Measurements from ENCODE around the gene DMRTB1. TPM values are rescaled to one million over a fixed set of nuclear protein-coding genes. Genes with fewer than 3 reads are reported as not detected.

The DMRTB1 gene
- total RNA-seq, 1 donor from 2014 or later, result not detected

DNA sequence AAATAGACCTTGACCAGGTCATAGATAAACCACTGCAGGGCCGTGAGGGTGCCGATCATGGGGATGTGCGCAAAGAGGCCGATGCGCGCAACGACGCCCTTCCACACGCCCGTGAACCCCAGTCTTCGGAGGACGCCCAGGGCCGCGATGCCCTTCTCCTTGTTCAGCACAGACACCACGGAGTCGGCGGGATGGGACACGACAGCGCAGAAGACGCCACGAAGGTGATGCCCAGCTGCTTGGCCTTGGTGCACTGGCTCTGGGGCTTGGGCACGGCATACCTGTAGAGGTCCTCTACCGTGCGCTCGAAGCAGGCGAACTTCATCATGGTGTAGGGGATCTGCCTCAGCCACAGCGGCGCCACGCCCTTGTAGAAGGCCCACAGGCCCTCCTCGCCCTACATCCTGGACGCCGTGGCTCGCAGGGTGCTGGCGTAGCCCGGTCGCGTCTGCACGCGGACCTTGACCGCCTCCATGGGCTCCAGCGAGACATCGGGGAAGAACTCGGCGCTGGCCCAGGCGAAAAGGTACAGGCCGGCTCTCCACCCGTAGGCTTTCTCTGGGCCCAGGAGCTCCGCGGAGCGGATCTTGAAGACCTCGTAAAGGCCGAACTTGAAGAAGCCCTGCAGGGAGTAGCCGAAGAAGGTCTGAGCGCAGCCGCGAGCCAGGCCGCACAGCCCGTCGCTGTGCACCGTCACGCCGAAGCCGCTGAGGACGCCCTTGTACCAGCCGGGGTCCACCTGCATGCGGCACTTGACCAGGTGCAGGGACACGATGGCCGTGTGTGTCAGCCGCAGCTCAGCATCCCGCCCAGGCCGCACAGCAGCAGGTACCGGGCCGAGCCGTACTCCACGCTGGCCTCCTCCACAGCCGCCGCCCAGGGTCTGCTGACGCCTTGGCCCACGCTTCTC is 20.5 kb upstream of the DMRTB1 start:
- no peak overlapping the region for H3K4me3 ChIP-seq
- intact Hi-C loops (cut with DNase I), result no loop called here
- TF ChIP-seq, protein P1, sequence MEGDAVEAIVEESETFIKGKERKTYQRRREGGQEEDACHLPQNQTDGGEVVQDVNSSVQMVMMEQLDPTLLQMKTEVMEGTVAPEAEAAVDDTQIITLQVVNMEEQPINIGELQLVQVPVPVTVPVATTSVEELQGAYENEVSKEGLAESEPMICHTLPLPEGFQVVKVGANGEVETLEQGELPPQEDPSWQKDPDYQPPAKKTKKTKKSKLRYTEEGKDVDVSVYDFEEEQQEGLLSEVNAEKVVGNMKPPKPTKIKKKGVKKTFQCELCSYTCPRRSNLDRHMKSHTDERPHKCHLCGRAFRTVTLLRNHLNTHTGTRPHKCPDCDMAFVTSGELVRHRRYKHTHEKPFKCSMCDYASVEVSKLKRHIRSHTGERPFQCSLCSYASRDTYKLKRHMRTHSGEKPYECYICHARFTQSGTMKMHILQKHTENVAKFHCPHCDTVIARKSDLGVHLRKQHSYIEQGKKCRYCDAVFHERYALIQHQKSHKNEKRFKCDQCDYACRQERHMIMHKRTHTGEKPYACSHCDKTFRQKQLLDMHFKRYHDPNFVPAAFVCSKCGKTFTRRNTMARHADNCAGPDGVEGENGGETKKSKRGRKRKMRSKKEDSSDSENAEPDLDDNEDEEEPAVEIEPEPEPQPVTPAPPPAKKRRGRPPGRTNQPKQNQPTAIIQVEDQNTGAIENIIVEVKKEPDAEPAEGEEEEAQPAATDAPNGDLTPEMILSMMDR (IDR thresholded peaks at IDR 0.05), result no peak
- no peaks in the 10 kb centered on the region for H3K9me3 ChIP-seq
- no peaks in the 10 kb centered on the region for H3K4me1 ChIP-seq
- no peak for DNase-seq
- peak in 1 of 2 donors; percentile 21 for ATAC-seq
- H3K27ac ChIP-seq, result no peak overlapping the region
- peaks cover 6% of the 10 kb centered on the region for H3K27me3 ChIP-seq (ENCODE audit: low read depth)
- H3K36me3 ChIP-seq, result no peaks in the 10 kb centered on the region

DNA sequence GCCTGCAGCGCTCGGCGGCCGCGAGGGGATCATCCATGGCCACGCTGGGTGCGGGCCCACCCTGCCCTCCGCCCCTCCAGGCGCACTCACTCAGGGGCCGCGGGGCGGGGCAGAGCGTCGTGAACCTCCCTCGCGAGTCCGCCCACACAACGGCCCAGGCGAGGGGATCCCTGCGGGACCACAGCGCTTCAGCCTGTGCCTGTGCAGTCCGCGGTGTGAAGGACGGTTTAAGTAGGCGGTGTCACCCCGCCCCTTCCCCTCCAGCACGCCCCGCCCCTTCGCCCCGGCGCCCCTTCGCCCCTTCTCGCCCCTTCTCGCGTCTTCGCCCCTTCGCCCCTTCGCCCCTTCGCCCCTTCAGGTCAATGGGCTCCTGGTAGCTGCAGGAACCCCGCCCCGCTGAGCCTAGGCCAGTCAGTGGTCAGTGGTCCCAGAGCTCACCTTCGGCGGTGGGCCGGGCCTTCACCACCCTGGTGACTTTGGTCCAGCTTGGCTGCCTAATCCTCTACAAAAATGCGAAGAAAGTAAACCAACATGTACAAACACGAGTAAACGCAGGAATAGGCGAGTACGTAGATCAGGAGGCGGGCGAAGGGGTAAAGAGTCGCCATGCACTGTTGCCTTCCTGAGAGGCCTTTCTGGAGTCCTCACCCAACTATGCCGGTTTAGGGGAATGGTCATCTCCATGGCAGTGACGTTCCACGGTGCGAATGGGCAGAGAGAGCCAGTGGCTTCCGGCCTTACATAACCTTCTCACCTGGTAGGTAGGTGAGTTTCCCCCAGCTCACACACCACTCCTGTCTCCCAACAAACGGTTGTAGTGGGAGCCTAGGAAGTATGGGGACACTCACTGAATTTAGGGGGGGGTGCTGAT is 19.6 kb upstream of the DMRTB1 start:
- ATAC-seq, result peak in 1 of 2 donors; percentile 30
- H3K36me3 ChIP-seq, result no peaks in the 10 kb centered on the region
- H3K4me1 ChIP-seq, result no peaks in the 10 kb centered on the region
- no peaks in the 10 kb centered on the region for H3K9me3 ChIP-seq
- H3K27me3 ChIP-seq (ENCODE audit: low read depth), result peaks cover 2% of the 10 kb centered on the region
- TF ChIP-seq, protein P1 (IDR thresholded peaks at IDR 0.05), result no peak
- no peak for DNase-seq
- intact Hi-C loops (cut with DNase I), result no loop called here
- H3K27ac ChIP-seq, result no peak overlapping the region
- no peak overlapping the region for H3K4me3 ChIP-seq

DNA sequence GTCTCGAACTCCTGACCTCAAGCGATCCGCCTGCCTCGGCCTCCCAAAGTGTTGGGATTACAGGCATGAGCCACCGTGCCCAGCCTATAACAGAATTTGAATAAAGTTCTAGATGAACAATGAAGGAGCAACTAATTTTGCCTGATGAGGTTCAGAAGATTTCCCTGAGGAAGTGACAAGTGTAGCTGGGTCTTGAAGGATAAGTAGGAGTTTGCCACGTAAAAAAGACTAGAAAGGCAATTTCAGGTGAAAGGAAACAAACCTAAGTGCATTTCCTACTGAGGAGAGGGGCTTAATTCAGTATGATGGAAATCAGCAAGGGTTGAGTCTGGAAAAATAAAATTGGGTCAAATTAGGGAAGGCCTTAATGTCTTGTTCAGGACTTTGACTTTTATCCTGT is 18.6 kb upstream of the DMRTB1 start:
- Histone ChIP-seq H3K27ac (no peak overlapping the region), H3K4me1 (no peaks in the 10 kb centered on the region), H3K36me3 (no peaks in the 10 kb centered on the region), H3K27me3 (ENCODE audit: low read depth) (no peaks in the 10 kb centered on the region), H3K9me3 (no peaks in the 10 kb centered on the region), H3K4me3 (no peak overlapping the region)
- no peak for ATAC-seq
- TF ChIP-seq, protein P1 (IDR thresholded peaks at IDR 0.05), result no peak
- intact Hi-C loops (cut with DNase I), result no loop called here
- no peak for DNase-seq

DNA sequence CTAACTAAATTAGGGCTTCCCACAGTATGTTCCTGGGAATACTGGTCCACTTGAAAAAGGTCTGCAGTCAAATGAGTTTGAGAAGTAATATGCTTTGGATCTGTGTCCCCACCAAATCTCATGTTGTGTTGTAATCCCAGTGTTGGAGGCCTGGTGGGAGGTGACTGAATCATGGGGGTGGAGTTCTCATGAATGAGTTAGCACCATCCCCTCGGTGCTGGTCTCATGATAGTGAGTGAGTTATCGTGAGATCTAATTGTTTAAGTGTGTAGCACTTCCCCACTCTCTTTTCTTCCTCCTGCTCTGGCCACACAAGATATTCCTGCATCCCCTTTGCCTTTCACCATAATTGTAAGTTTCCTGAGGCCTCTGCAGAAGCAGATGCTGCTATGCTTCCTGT is 16.9 kb upstream of the DMRTB1 start:
- H3K4me1 ChIP-seq, result no peaks in the 10 kb centered on the region
- no peaks in the 10 kb centered on the region for H3K9me3 ChIP-seq
- intact Hi-C loops (cut with DNase I), result no loop called here
- DNase-seq (no peak), ATAC-seq (no peak)
- H3K4me3 ChIP-seq, result no peak overlapping the region
- no peaks in the 10 kb centered on the region for H3K27me3 ChIP-seq (ENCODE audit: low read depth)
- TF ChIP-seq, protein P1 (IDR thresholded peaks at IDR 0.05), result no peak
- H3K36me3 ChIP-seq, result no peaks in the 10 kb centered on the region
- no peak overlapping the region for H3K27ac ChIP-seq

DNA sequence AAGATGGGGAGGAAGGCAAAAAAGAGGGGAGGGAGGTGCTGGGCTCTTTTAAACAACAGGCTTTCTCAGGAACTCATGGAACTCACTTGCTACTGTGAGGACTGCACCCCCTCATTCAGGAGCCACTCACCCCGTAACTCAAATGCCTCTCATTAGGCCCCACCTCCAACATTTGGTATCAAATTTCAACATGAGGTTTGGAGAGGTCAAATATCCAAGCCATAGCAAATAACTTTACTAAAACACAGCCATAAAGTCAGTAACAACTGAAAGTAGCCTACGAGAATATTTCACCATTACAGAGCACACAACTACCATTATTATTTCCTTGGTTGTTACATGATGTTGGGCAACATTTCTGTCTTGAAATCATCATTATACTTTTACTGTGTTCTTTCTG is 13.1 kb upstream of the DMRTB1 start:
- no peak for DNase-seq
- Histone ChIP-seq H3K27me3 (ENCODE audit: low read depth) (peaks cover 7% of the 10 kb centered on the region), H3K4me1 (no peaks in the 10 kb centered on the region), H3K36me3 (no peaks in the 10 kb centered on the region), H3K4me3 (no peak overlapping the region), H3K27ac (no peak overlapping the region), H3K9me3 (no peaks in the 10 kb centered on the region)
- TF ChIP-seq, protein P1 (IDR thresholded peaks at IDR 0.05), result no peak
- intact Hi-C loops (cut with DNase I), result no loop called here
- ATAC-seq, result no peak

Data from lower lobe of right lung (tissue), 2 donors.